HUDEP-2 (cell line): ENCODE measurements around the gene LIN7B.
"Not testable (repeated sequence)": the region's sequence is repeated elsewhere in the genome, so short reads cannot be mapped to it uniquely, and the experiment has no call there.

Experiments used
- DNase-seq, 76 experiments: peaks; one replicate each; lab custom pipeline; 2025; ENCODE audit not compliant: unreplicated experiment in 76 of 76; lab: John Stamatoyannopoulos, UW

Gene LIN7B

DNA sequence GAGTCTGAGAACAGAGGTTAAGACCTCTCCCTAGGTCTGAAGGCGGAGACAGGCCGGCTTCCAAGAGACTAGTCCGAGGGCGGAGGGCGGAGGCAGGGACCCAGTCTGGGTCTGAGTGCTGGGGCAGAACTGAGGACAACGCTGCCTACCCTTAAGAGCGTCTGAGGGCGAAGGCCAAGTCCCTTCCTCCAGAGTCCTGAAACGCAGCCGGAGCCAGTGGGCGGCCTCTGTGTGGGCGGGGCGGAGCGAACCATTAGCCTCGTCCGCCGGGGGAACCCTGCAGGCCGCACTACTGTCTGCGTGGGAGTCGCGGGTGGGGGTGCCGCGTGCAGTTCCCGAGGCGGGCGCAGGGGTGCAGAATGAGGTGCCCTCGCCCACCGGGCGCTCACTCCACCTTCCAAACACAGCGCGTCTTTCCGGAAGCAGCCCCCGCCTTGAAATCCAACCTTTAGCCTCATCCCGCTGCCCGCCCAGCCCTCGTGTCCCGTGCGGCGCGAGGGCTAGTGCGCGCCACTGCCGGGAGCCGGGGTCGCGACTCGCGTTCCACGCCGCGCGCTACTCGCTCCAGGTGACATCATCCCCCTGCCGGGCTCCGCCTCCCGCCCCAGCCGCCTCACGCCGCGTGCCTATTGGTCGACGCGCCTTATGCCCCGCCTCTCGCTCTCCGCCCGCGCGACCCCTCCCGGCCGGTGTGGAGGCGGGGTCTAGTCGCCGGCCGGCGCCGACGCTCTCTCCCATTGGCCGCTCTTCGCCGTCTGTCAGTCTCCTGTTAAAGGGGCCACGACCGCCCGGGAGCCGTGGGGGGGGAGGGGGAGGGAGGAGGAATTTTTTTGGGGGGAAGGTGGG is 4.6 kb downstream of the LIN7B start, which contains the start of gene C19orf73:
C19orf73 (minus strand) TSS at position 579 of the 846 bp plus-strand sequence; CDS start at position 458, 121 bp downstream.
- DNase-seq: peak in 74 of 76 experiments; percentile 68 to 99 (median 96)

DNA sequence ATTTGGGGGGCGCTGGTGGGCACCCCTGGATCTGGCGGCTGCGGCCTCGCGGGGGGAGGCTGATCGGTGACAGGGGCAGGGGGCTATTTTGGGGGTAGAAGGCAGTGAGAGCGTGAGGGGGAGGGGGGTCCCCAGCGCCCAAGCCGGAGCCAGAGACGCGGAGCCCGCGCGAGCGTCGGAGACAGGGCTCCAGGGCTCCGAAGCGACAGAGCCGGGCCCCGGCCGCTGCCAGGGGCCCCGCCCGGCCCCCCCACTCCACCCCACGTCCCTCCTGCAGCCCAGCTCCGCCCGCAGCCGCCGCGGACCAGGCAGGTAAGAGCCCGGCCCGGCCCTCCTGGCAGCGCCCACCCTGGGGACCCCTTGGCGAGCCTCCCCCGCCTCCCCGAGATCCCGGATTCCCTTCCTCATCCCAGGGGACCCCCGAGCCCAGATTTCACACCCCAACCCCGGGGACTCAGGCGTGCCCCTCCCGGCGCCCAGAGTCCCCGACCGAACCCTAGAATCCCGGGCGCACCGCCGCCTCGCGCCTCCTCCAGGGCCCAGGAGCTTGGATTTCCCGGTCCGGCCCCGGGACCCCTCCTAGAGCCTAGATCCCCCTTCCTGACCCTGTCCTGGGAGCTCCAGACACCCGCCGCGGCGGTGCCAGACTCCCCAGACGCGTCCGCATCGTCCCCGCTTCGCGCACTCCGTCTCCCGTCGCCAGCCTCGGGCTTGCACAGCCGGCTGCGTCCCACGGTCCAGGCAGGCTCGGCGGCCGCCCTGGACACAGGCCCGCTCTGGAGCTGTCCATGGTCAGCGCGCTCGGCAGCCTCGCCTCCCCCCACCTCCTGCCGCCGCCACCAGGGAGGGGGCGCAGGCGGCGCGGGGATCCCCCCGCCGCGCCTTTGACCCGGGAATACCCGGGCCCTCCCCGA is 5.5 kb downstream of the LIN7B start, which contains the start of gene PPFIA3:
PPFIA3 (plus strand) TSS at position 134 of the 914 bp plus-strand sequence. CDS start 8,330 bp downstream, outside the sequence.
- peak in 12 of 76 experiments; percentile 11 to 44 (median 21) for DNase-seq

DNA sequence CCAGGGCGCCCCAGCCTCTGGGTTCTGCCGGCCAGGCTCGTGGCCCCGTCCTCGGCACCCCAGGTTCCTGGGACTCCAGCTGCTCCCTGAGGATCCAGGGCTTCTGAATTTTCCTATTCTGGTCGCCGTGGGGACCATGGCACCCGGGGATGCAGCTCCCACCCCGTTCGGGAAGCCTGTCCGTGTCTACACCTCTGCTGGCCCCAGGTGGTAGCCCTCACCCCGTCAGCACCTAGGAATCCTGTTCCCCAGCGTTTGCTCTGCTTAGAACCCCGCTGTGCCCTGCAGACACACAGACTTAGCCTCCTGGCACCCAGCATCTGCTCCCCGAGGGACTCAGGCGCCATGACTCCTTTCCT is 6.1 kb downstream of the LIN7B start:
- DNase-seq: no peak

DNA sequence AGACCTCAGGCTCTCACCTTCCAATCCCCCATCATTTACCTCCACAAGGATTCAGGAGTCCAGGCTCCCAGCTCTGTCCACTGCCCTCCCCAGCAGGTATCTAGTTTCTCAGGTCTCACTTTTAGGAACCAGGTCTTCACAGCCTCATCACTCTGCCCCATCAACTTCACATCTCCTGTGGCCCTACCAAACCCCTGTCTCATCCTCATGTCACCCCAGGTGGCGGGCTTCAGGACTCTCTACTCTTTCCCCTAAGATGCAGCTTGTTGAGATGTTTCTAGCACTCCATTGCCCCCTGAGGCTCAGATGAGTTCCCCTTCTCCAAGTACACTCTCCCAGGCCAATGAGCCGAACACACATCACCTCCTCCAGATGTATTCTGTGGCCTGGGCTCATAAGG is 6.7 kb downstream of the LIN7B start:
- no peak for DNase-seq

DNA sequence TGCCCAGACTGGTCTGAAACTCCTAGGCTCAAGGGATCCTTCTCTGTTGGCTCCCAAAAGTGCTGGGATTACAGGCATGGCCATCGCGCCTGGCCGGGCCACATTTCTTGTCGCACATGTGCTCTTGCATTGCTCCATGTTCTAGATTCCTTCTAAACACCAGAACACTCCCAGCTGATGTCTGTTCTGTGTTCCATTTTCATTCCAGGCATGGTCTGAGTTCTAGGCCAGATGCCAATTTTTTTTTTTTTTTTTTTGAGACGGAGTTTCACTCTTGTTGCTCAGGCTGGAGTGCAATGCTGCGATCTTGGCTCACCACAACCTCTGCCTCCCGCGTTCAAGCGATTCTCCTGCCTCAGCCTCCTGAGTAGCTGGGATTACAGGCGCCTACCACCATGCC is 7.7 kb downstream of the LIN7B start:
- DNase-seq: peak in 5 of 76 experiments; percentile 21 to 38 (median 25)

DNA sequence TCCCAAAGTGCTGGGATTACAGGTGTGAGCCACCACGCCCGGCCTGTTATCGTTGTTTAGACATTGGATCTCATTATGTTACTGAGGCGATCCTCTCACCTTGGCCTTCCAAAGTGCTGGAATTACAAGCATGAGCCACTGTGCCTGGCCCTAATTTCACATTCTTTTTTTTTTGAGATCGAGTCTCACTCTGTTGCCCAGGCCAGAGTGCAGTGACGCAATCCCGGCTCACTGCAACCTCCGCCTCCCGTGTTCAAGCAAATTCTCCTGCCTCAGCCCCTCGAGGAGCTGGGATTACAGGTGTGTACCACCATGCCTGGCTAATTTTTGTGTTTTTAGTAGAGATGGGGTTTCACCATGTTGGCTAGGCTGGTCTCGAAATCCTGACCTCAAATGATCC is 9.1 kb downstream of the LIN7B start:
- DNase-seq: not testable (repeated sequence)

DNA sequence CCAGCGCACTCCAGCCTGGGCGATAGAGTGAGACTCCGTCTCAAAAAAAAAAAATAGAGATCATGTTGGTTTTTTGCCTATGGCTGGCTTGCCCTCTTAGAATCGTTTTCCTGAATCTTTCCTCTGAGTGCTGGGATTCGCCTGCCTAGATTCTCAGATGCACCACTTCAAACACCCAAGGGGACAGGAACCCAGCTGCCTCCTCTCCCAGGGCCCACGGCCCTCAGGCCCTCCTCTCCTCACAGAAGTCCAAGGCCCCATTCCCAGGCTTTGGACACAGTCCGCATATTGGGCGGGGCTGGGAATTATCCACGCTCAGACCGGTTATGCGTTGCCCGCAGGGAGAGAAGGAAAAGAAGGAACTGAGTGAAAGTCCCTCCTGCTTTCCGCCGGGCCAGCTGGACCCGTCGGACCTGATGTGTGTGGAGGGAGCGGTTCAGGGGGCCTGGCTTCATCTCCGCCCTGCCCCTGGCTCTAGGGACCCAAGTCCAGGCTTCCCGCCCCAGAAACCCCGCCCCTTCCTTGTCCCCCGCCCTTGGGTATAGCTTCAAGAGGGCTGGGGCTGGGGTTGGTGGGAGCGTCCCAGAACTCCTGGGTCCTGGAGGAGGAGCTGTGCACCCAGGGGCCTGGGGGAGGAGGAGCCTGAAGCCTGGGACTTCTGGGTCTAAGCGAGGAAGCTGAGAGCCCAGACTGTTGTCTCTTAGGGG is 11.0 kb downstream of the LIN7B start:
- DNase-seq: no peak

DNA sequence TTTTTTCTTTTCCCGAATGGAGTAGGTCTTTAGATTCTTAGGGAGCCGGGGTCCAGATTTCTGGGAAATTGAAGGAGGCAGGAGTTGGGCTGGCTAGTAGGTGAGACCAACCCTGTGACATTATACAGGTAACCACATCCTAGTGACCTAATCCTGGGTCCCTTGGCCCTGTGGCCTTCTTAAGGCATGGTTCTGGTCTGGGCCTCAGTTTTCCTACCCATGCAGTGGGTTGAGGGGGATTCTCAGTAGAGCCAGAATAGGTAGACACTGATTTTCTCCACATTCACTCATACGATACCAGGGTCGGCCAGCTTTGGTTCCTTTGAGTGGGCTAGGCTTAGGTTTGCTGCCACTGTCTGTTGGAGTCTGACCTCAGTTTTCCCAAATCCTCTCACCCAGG is 12.4 kb downstream of the LIN7B start:
- no peak for DNase-seq

DNA sequence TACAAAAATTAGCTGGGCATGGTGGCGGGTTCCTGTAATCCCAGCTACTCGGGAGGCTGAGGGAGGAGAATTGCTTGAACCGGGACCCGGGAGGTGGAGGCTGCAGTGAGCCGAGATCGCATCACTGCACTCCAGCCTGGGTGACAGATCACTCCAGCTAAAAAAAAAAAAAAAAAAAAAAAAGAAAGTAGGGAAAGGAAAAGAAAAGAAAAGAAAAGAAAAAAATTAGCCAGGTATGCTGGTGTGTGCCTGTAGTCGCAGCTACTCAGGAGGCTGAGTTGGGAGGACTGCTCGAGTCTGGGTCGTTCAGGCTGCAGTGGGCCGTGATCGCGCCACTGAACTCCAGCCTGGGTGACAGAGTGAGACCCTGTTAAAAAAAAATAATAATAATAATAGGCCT is 13.1 kb downstream of the LIN7B start:
- not testable (repeated sequence) for DNase-seq

DNA sequence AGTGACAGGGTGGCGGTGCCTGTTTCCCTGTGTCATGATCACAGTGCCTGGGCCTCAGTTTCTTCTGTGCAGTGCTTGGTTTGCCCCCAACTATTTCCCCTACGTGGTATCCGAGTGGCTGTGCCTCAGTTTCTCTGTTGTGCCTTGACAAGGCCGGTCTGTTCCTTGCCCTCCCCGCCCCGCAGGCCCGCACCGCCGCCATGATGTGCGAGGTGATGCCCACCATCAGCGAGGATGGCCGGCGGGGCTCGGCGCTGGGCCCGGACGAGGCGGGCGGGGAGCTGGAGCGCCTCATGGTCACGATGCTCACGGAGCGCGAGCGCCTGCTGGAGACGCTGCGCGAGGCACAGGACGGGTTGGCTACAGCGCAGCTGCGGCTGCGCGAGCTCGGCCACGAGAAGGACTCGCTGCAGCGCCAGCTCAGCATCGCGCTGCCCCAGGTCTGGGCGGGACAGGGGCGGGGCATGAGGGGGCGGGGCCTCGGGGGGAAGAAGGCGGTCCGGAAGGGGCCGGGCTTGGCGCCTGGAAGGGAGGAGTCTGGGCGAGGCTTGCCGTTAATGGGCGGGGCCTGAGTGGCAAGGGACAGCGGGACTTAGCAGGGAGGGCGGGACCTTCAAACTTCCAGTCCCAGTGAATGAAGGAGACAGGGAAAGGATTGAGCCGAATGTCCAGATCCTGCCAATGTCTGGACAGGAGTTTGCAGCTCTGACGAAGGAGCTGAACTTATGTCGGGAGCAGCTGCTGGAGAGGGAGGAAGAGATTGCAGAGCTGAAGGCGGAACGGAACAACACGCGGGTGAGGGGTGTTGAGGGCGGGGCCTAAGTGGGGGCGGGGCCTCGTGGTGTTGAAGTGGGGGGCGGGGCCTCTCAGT is 13.7 kb downstream of the LIN7B start:
- DNase-seq: peak in 75 of 76 experiments; percentile 76 to 100 (median 98)

DNA sequence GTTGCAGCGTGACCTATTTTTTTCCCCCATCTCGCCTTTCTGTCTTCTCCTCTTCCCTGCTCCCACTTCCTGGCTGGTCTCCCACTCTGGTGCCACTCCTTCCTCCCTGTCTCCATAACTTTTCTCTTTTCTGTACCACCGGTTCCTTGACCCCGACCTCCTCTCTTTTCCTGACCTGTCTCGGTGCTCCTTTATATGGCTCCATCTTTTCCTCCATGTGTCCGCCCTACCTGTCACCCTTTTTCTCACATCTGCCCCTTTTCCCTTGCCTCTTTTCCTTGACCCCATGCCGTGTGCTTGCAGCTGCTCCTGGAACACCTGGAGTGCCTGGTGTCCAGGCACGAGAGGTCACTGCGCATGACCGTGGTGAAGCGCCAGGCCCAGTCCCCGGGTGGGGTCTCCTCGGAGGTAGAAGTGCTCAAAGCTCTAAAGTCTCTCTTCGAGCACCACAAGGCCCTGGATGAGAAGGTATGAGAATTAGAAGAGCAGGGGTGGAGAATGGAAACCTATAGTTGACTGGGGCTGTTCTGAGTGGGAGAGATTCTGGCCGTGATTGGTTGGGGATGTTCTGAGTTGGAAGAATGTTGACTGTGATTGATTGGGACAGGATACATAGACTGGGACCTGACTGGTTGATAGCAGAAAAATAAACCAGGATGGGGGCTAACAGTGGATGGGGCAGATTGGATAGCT is 14.5 kb downstream of the LIN7B start:
- no peak for DNase-seq

DNA sequence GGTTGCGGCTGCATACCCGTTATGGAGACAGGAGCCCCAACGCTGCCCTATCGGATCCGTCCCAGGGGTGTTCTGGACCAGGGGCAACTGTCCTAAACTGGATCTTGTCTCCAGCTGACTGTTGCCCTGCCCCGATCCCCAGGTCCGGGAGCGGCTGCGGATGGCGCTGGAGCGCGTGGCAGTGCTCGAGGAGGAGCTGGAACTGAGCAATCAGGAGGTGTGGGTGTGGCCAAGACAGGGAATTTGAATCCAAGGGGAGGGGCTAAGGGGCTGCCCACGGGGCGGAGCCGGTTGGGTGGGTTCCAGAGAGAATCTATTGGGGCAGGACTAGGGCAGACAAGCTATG is 15.0 kb downstream of the LIN7B start:
- DNase-seq: peak in 12 of 76 experiments; percentile 8 to 47 (median 28)

DNA sequence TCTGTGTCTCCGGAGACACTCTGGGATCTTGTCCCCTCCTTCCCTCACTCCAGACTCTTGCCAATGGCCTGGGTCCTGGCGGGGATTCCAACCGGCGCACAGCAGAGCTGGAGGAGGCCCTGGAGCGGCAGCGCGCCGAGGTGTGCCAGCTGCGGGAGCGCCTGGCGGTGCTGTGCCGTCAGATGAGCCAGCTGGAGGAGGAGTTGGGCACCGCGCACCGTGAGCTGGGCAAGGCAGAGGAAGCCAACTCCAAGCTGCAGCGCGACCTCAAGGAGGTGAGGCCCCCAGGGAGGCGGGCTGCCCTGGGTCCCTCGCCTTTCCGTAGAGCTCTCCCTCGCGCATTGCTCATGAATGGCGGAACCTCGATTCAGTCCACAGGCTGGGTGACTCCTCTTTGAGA is 16.2 kb downstream of the LIN7B start:
- DNase-seq: no peak

DNA sequence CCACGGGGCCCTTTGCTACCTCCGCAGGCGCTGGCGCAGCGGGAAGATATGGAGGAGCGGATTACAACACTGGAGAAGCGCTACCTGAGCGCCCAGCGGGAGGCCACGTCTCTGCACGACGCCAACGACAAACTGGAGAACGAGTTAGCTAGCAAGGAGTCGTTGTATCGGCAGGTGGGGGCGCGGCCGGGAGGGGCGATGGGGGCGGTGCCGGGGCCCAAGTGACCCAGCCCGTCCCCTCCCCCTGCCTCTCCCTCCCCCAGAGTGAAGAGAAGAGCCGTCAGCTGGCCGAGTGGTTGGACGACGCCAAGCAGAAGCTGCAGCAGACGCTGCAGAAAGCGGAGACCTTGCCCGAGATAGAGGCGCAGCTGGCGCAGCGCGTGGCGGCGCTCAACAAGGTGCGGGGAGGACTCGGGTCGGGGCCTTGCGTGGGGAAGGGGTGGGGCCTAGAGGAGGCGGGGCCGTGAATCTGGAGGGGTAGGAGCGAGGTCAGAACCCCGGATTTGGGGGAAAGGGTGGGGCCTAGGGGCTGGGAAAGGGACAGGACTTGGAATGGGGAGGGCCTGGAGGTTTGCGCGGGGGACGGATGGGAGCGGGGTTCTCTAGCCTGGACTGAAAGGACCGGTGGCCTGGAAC is 18.9 kb downstream of the LIN7B start:
- no peak for DNase-seq

DNA sequence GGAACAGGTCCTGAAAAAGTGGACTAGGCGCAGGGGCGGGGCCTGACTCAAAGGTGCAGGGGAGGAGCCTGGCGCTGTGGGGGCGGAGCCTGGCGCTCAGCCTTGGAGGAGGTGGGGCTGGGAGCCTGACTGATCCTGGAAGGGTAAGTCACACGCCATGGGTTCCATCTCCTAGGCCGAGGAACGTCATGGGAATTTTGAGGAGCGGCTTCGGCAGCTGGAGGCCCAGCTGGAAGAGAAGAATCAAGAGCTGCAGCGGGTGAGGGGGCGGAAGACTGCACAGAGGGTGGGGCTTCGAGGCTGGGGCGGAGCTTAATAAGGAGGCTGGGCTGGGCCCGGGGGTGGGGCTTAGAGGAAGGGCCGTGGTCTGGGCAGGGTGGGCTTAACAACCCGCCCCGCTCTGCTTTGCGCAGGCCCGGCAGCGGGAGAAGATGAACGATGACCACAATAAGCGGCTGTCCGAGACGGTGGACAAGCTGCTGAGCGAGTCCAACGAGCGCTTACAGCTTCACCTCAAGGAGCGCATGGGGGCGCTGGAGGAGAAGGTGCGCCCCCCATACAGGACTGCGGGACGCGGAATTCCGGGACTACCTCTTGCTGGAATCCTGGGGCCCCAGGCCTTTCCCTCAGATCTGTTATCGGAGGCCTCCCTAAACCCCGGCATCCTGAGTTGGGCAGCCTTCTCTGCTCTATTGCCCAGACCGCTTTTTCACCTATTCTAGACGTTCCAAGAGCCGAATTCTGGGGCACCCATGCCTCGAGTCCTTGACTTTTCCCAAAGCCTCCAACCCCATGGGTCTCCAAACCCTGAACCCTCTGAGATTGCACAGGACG is 19.7 kb downstream of the LIN7B start:
- DNase-seq: peak in 30 of 76 experiments; percentile 16 to 61 (median 36)

DNA sequence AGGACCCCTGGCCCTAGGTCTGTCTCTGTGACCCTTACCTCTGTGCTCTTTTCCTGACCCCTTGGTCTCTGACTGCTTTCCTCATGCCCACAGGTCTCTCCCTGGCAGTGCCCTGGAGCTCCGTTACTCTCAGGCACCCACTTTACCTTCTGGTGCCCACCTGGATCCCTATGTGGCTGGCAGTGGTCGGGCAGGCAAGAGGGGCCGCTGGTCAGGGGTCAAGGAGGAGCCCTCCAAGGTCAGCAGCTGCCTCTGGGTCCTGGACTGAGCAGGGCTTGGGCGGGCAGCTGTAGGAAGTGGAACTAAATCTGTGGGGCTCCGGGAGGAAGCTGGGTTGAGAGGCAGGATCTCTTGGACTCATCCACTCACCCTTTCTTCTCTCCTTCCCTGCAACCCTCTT is 21.5 kb downstream of the LIN7B start:
- DNase-seq: no peak

DNA sequence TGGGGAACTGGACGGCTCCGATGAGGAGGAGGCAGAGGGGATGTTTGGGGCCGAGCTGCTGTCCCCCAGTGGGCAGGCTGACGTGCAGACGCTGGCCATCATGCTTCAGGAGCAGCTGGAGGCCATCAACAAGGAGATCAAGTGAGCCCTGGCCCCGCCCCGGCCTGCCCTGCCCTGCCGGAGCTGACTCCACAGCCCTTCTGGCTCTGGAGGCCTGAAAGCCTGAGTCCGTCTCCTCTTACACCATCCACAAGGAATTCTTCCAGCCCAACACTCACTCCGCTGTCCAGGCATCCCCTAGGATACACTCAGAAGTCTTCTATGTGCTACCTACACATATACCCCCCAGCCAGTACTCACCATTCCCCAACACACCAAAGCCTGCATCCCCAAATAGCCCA is 22.6 kb downstream of the LIN7B start:
- no peak for DNase-seq

DNA sequence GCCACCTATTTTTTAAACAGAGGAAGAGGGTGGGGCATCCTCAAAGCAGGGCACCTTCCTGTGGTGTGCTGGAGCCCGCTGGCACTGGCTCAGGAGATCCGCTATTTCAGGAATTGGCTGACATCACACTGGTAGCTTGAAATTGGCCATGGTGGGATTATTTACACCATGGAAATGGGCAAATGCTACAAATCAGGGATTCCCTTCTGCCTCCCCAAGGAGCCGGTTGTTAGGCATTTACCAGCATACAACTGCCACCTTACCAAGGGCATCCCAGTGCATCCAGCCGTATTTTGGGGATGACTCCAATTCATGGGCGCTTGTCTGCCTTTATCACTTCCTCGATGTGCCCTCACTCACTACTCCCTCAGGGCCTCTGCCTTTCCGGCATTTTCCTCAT is 26.8 kb downstream of the LIN7B start:
- no peak for DNase-seq
